Forelimb muscle (tissue), 1 donor: Measurements from ENCODE around the gene CTNNAL1. TPM values are rescaled to one million over a fixed set of nuclear protein-coding genes. Genes with fewer than 3 reads are reported as not detected.
"Not testable (repeated sequence)": the region's sequence is repeated elsewhere in the genome, so short reads cannot be mapped to it uniquely, and the experiment has no call there.

Source experiments
- DNase-seq: peaks from one replicate; pipeline ENCODE4 v3.0.0-alpha.2; 2013; ENCODE audit warnings: low read depth
- polyA plus RNA-seq: library from polyadenylated mRNA; unstranded; fragments of 120-200 nt; gene quantifications from one replicate; pipeline ENCODE4 v1.2.1, GENCODE V29; 2013; ENCODE audit not compliant: insufficient read length

Gene CTNNAL1
- 28.6 TPM for polyA plus RNA-seq

- DNase-seq = no peak
These were observed at the start of gene CTNNAL1 for GRCh38 chr9:109012876-109013678. TSS of gene CTNNAL1 (minus strand) at chr9:109013499. CDS start at chr9:109013442, 57 bp downstream.

- no peak for DNase-seq
These were observed 49.2 kb upstream of the CTNNAL1 start for GRCh38 chr9:109062543-109062942.

GRCh38 chr9:109060191-109060590, 46.9 kb upstream of the CTNNAL1 start:
- no peak for DNase-seq

- not testable (repeated sequence) for DNase-seq
These were observed 39.8 kb upstream of the CTNNAL1 start for GRCh38 chr9:109053121-109053520.

- DNase-seq = no peak
These were observed 39.1 kb upstream of the CTNNAL1 start for GRCh38 chr9:109052416-109052815.

- no peak for DNase-seq
These were observed 38.4 kb upstream of the CTNNAL1 start for GRCh38 chr9:109051733-109052132.

GRCh38 chr9:109050444-109050843, 37.1 kb upstream of the CTNNAL1 start:
- no peak for DNase-seq

GRCh38 chr9:109048822-109049221, 35.5 kb upstream of the CTNNAL1 start:
- no peak for DNase-seq

GRCh38 chr9:109047259-109047658, 34.0 kb upstream of the CTNNAL1 start:
- DNase-seq = no peak

GRCh38 chr9:109046346-109046745, 33.0 kb upstream of the CTNNAL1 start:
- DNase-seq = no peak

- DNase-seq = no peak
These were observed 30.3 kb upstream of the CTNNAL1 start for GRCh38 chr9:109043578-109043977.

- no peak for DNase-seq
These were observed 27.3 kb upstream of the CTNNAL1 start for GRCh38 chr9:109040571-109040970.

GRCh38 chr9:109039539-109039938, 26.2 kb upstream of the CTNNAL1 start:
- DNase-seq = no peak

- DNase-seq = no peak
These were observed 24.8 kb upstream of the CTNNAL1 start for GRCh38 chr9:109037946-109038715.

- no peak for DNase-seq
These were observed 23.7 kb upstream of the CTNNAL1 start for GRCh38 chr9:109036744-109037680.

GRCh38 chr9:109035684-109036423, 22.6 kb upstream of the CTNNAL1 start:
- DNase-seq = no peak

GRCh38 chr9:109033941-109034700, 20.8 kb upstream of the CTNNAL1 start:
- DNase-seq = no peak

GRCh38 chr9:109031241-109031640, 17.9 kb upstream of the CTNNAL1 start:
- DNase-seq = no peak

- no peak for DNase-seq
These were observed 17.1 kb upstream of the CTNNAL1 start for GRCh38 chr9:109030426-109030825.

- no peak for DNase-seq
These were observed 15.2 kb upstream of the CTNNAL1 start for GRCh38 chr9:109028457-109028856.
